G401 (cell line): Measurements from ENCODE around the gene EPPIN. TPM values are rescaled to one million over a fixed set of nuclear protein-coding genes. Genes with fewer than 3 reads are reported as not detected.

Source experiments
- DNase-seq: peaks from one replicate; pipeline ENCODE4 v3.0.0-alpha.2; 2015; ENCODE audit warnings: low spot score
- in situ Hi-C: cut with HindIII; loops from 2 replicates; pipeline ENCODE4 v1.10.0; 2016; ENCODE audit warnings: low sequenced_read_pairs, mixed read lengths
- total RNA-seq: library from RNA; depleted of rRNA; stranded (reverse); fragments of >200 nt; shearing (Covaris generic); gene quantifications from 2 replicates; pipeline ENCODE4 v1.2.3, GENCODE V29; 2014; rRNA removed

EPPIN gene
- total RNA-seq, 1 experiment from 2014 or later, result not detected

GRCh38 chr20:45496166-45496565, 51.0 kb downstream of the EPPIN start:
- DNase-seq, result no peak
- in situ Hi-C loops, result loop anchor here (25.0 kb wide), 1 partner anchor 184 kb away; the partner anchor contains the start of genes MATN4 and RBPJL

GRCh38 chr20:45495501-45495941, 51.7 kb downstream of the EPPIN start:
- in situ Hi-C loops, result loop anchor here (25.0 kb wide), 1 partner anchor 183 kb away; the partner anchor contains the start of genes MATN4 and RBPJL
- no peak for DNase-seq

Other genes starting within 250 kb of the EPPIN start
- not detected in 2 replicates for gene RBPJL, start 240.6 kb downstream of the EPPIN start, total RNA-seq
- gene MATN4, start 239.1 kb downstream of the EPPIN start, total RNA-seq, result not detected in 2 replicates
- 16.4 and 24.7 TPM in 2 replicates for gene SDC4, start 199.0 kb downstream of the EPPIN start, total RNA-seq
- 13.0 and 21.9 TPM in 2 replicates for gene SYS1, start 184.2 kb downstream of the EPPIN start, total RNA-seq
- gene TP53TG5, start 169.1 kb downstream of the EPPIN start, total RNA-seq, result not detected in 2 replicates
- gene DBNDD2, start 139.1 kb downstream of the EPPIN start, total RNA-seq, result 0.86 and 5.7 TPM in 2 replicates
- gene PIGT, start 131.3 kb downstream of the EPPIN start, total RNA-seq, result 25.2 and 31.0 TPM in 2 replicates
- gene WFDC2, start 77.6 kb downstream of the EPPIN start, total RNA-seq, result not detected in 2 replicates
- not detected in 2 replicates for gene SPINT3, start 31.8 kb downstream of the EPPIN start, total RNA-seq
- not detected in 2 replicates for gene WFDC6, start 7.9 kb downstream of the EPPIN start, total RNA-seq
- gene WFDC8, start 31.9 kb upstream of the EPPIN start, total RNA-seq, result not detected in 2 replicates
- gene WFDC10A, start 82.3 kb upstream of the EPPIN start, total RNA-seq, result not detected in 2 replicates
- gene WFDC9, start 83.9 kb upstream of the EPPIN start, total RNA-seq, result not detected in 2 replicates
- gene WFDC11, start 122.8 kb upstream of the EPPIN start, total RNA-seq, result not detected in 2 replicates
- not detected in 2 replicates for gene WFDC13, start 154.6 kb upstream of the EPPIN start, total RNA-seq
- gene WFDC10B, start 157.6 kb upstream of the EPPIN start, total RNA-seq, result not detected in 2 replicates
- not detected in 2 replicates for gene SPINT4, start 174.9 kb upstream of the EPPIN start, total RNA-seq
- gene WFDC3, start 244.5 kb upstream of the EPPIN start, total RNA-seq, result not detected in 2 replicates
- 40.4 and 43.3 TPM in 2 replicates for gene DNTTIP1, start 244.6 kb upstream of the EPPIN start, total RNA-seq